ENCODE measurements around the gene ANKRD10. TPM values are rescaled to one million over a fixed set of nuclear protein-coding genes. Genes with fewer than 3 reads are reported as not detected.
A peak's percentile ranks its signal among the peaks of the same experiment; 100 is the strongest.

The ANKRD10 gene
- total and polyA plus RNA-seq, 2 of the 8 experiments (the other 6 are each of a cell fraction or from before 2014, with no cell fraction given): 146 to 218 TPM

DNA sequence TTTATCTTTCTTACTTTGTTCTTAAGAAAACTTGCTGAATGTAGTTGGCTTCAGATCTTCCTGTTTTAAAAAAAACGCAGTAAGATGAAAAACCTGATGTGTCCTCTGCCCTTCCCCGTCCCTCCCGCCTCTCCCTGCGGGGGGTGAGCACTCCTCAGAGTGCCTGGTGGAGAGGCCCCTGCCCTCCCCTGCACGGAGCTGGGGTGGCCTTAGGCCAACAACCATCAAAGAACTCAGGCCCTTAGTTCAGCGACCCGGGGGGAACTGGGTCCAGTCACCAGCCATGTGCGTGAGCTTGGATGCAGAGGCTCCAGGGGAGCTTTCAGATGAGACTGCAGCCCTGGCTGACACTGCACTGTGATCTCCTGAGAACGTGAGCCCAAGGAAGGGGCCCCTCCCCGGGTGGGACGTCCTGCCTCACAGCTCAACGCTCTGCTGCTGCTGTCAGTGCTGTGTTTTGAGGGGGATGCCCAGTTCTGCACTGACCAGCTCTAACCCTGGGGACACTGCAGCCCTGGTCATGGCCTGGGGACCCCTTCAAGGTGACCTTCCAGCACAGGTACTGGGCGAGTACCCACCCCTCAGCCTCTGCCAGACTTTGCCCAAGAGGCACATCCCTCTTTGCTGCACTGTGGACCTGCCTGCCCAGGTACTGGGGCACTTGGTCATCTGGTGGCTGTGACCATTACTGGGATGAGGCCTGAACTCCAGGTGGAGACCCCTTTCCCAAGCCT lies 42.7 kb downstream of the ANKRD10 start:
- no peak for TF ChIP-seq EZH2 (IDR thresholded peaks at IDR 0.05; ENCODE audit: low read depth, low read length, severe bottlenecking)
- TF ChIP-seq SIX5 (IDR thresholded peaks at IDR 0.05; ENCODE audit: low read depth, low read length): no peak
- TF ChIP-seq, protein P1, sequence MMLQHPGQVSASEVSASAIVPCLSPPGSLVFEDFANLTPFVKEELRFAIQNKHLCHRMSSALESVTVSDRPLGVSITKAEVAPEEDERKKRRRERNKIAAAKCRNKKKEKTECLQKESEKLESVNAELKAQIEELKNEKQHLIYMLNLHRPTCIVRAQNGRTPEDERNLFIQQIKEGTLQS (IDR thresholded peaks at IDR 0.05; ENCODE audit: insufficient read depth, low read depth, low read length): no peak
- no peak for TF ChIP-seq SP2 (IDR thresholded peaks at IDR 0.05; ENCODE audit: low read length)
- POLR2A ChIA-PET (ENCODE audit: partially characterized antibody): interaction anchor here (0.6 to 1.7 kb wide), 7 partner anchors 9 to 157 kb away, joined by 3 to 6 read pairs (median 3); no protein-coding TSS in a partner anchor
- no peak overlapping the region for H3K27ac ChIP-seq (ENCODE audit: low read depth, low read length)
- H2BK15ac ChIP-seq (ENCODE audit: low read length): no peak overlapping the region
- no peak overlapping the region for H3K18ac ChIP-seq (ENCODE audit: extremely low read depth, low read length)
- H2BK12ac ChIP-seq (ENCODE audit: low read depth, low read length): peak overlapping the region; percentile 63; the same call in 1 of the 2 replicates
- H3K79me2 ChIP-seq (ENCODE audit: control insufficient read depth in 1 of 2, insufficient read depth in 2 of 2, low read length in 2 of 2): peaks cover 0 to 6% of the 10 kb centered on the region in 2 experiments; a peak in 1 of 4 replicates
- DNase-seq (ENCODE audit: low read depth in 1 of 2, low spot score in 2 of 2): peak in 1 of 2 experiments; percentile 43
- no peaks in the 10 kb centered on the region for H3K36me3 ChIP-seq (ENCODE audit: control insufficient read depth in 2 of 4, insufficient read depth in 4 of 4, low read length in 3 of 4)
- no peak overlapping the region for H2AFZ ChIP-seq (ENCODE audit: low read length)
- H3K23ac ChIP-seq (ENCODE audit: insufficient read length): no peak overlapping the region
- no peak overlapping the region for H4K91ac ChIP-seq (replicated peaks; ENCODE audit: insufficient read length, low read length)
- H4K20me1 ChIP-seq (replicated peaks in 1 of 2; ENCODE audit: control insufficient read depth in 1 of 2, insufficient read depth in 2 of 2, low read length in 2 of 2): peaks cover 0 to 4% of the 10 kb centered on the region in 2 experiments
- no peak overlapping the region for H3K4me3 ChIP-seq (ENCODE audit: extremely low read depth in 1 of 4, insufficient read depth in 2 of 4, low read depth in 3 of 4, low read length in 4 of 4)
- H2BK120ac ChIP-seq (replicated peaks; ENCODE audit: low read depth, low read length): no peak overlapping the region
- H3K4ac ChIP-seq (replicated peaks; ENCODE audit: insufficient read length, low read depth, low read length): no peak overlapping the region
- WGBS, 2 experiments (ENCODE audit: extremely low coverage in 1 of 2, insufficient coverage in 1 of 2, insufficient read length in 1 of 2, insufficient replicate concordance in 2 of 2, low coverage in 1 of 2, low lambda C conversion rate in 2 of 2, missing lambda C conversion rate in 1 of 2): 86% methylated on average over 12 of the region's 13 CpGs; no CpG with 5 or more reads in 1 of the 2 experiments
- peaks cover 0 to 5% of the 10 kb centered on the region in 2 experiments; a peak in 1 of 4 replicates for H3K9me3 ChIP-seq (ENCODE audit: insufficient read depth in 2 of 2, low read depth in 1 of 2, low read length in 1 of 2)
- no peak overlapping the region for H3K14ac ChIP-seq (ENCODE audit: insufficient read length)
- H3K4me1 ChIP-seq (replicated peaks in 1 of 4; ENCODE audit: control insufficient read depth in 3 of 4, insufficient read depth in 4 of 4, low read length in 3 of 4): peaks cover 0 to 24% (median 11%) of the 10 kb centered on the region in 4 experiments; a peak in 5 of 7 replicates
- CTCF ChIA-PET (ENCODE audit: partially characterized antibody): interaction anchor here (0.6 to 2.4 kb wide), 5 partner anchors 43 to 830 kb away, joined by 3 to 6 read pairs (median 4); partner anchors contain the start of gene ANKRD10
- no peak overlapping the region for H2BK20ac ChIP-seq (ENCODE audit: low read length)
- H3K56ac ChIP-seq (replicated peaks; ENCODE audit: insufficient read length, low read depth, low read length): no peak overlapping the region
- no peak overlapping the region for H4K5ac ChIP-seq (ENCODE audit: insufficient read length, low read depth, low read length)
- peaks cover 10% of the 10 kb centered on the region for H3K23me2 ChIP-seq (ENCODE audit: low read depth, low read length)
- H3K9ac ChIP-seq (replicated peaks in 1 of 4; ENCODE audit: extremely low read depth in 1 of 4, low read depth in 3 of 4, low read length in 3 of 4): no peak overlapping the region
- 0 out of 2 replicates have a peak overlapping the region, but pooled peaks have one; percentile 1 for H4K8ac ChIP-seq (ENCODE audit: extremely low read depth, insufficient read depth, low read length)
- H2BK5ac ChIP-seq (ENCODE audit: low read depth, low read length): no peak overlapping the region
- no peak overlapping the region for H2AK5ac ChIP-seq (ENCODE audit: low read depth, low read length)
- H3K4me2 ChIP-seq (ENCODE audit: insufficient read depth in 1 of 2, low read depth in 2 of 2, low read length in 2 of 2): no peak overlapping the region
- no peak for FAIRE-seq
- no peaks in the 10 kb centered on the region; the same call in 1 of the 2 replicates for H3K79me1 ChIP-seq (ENCODE audit: low read depth, low read length)
- H3K27me3 ChIP-seq (replicated peaks in 1 of 4; ENCODE audit: control insufficient read depth in 3 of 4, extremely low read depth in 1 of 4, insufficient read depth in 3 of 4, low read length in 3 of 4): 0 out of 7 replicates have a peak, but pooled peaks cover 0 to 5% (median under 1%) of the 10 kb centered on the region in 4 experiments

Data from H1 (cell line).